GM12872 (cell line): ENCODE results near the gene ZNF146.

Experiments
- CTCF ChIP-seq: IDR thresholded peaks from 3 replicates; pipeline ENCODE4 v1.5.1; 2011; ENCODE audit warnings: low read depth, mild to moderate bottlenecking, low read length, moderate library complexity; ENCODE audit not compliant: insufficient read depth

ZNF146 gene

GRCh38 chr19:36258028-36258875 lies 43.3 kb downstream of the ZNF146 start:
- TF ChIP-seq CTCF: no peak

GRCh38 chr19:36259211-36259610 lies 44.3 kb downstream of the ZNF146 start:
- no peak for TF ChIP-seq CTCF

GRCh38 chr19:36265064-36265463 lies 50.2 kb downstream of the ZNF146 start:
- no peak for TF ChIP-seq CTCF

GRCh38 chr19:36265856-36266374 lies 51.0 kb downstream of the ZNF146 start:
- TF ChIP-seq CTCF: no peak

- no peak for TF ChIP-seq CTCF
These were observed 51.6 kb downstream of the ZNF146 start for GRCh38 chr19:36266375-36266961.

- TF ChIP-seq CTCF: no peak
These were observed 52.3 kb downstream of the ZNF146 start for GRCh38 chr19:36267061-36267845.
